GM12878 (cell line): ENCODE results near the gene TGM2. TPM values are rescaled to one million over a fixed set of nuclear protein-coding genes. Genes with fewer than 3 reads are reported as not detected.

ENCODE experiments used
- ATAC-seq: fragments of 200-7000 bp; cut with Tn5 transposase; 3 replicates; pipeline ENCODE4 v1.9.1; 2020; ENCODE audit warnings: mild to moderate bottlenecking, moderate library complexity
- BruUV-seq: library from RNA; stranded (reverse); fragments of 400-500 nt; replicated peaks from 2 replicates; lab custom pipeline; 2021; lab: Mats Ljungman, UMichigan
- CTCF ChIA-PET: fragments of 300-600 bp; sonication (Branson Sonifier 250); formaldehyde crosslinking; extraction: SDS; loops from one replicate; lab custom pipeline; 2021; ENCODE audit warnings: inconsistent platforms; lab: Yijun Ruan, JAX
- POLR2A ChIA-PET: fragments of 350-600 bp; formaldehyde crosslinking; extraction: SDS; loops from one replicate; lab custom pipeline; 2021; ENCODE audit warnings: inconsistent platforms; lab: Charles Lee
- RAD21 ChIA-PET: fragments of 300-600 bp; sonication (Branson Sonifier 250); formaldehyde crosslinking; loops from one replicate; lab custom pipeline; 2023; ENCODE audit warnings: antibody characterized with exemption; ENCODE audit not compliant: unreplicated experiment; lab: Charles Lee
- SMC1A ChIA-PET: fragments of 300-600 bp; sonication (Branson Sonifier 250); formaldehyde crosslinking; loops from one replicate; lab custom pipeline; 2023; ENCODE audit not compliant: unreplicated experiment, uncharacterized antibody; lab: Charles Lee
- DNase-seq: peaks from one replicate; pipeline ENCODE4 v3.0.0-alpha.2; 2011; ENCODE audit warnings: low read depth, low spot score
- FAIRE-seq: peaks from 3 replicates; lab custom pipeline; 2011; peaks lifted over from hg19 to GRCh38; lab: Jason Lieb, UNC
- H2AFZ ChIP-seq: 2 replicates; pipeline ENCODE4 v1.6.0; 2011; ENCODE audit warnings: low read depth, low read length, control low read depth; ENCODE audit not compliant: control insufficient read depth
- H3K27ac ChIP-seq: 2 replicates; pipeline ENCODE4 v1.5.1; 2011; ENCODE audit warnings: control low read depth; ENCODE audit not compliant: control insufficient read depth, insufficient read depth
- H3K27me3 ChIP-seq, 2 experiments: replicated peaks in 1 of 2; 2 replicates each; pipeline versions ENCODE4 v1.6.0 to v1.6.1; 2011; ENCODE audit warnings: low read length in 1 of 2; ENCODE audit not compliant: control insufficient read depth in 2 of 2, insufficient read depth in 2 of 2
- H3K36me3 ChIP-seq, 2 experiments: 2 replicates each; pipeline ENCODE4 v1.5.1; 2011; ENCODE audit warnings: low read length in 1 of 2; ENCODE audit not compliant: control insufficient read depth in 2 of 2, insufficient read depth in 2 of 2
- H3K4me1 ChIP-seq: 2 replicates; pipeline ENCODE4 v1.6.1; 2011; ENCODE audit warnings: mild to moderate bottlenecking, low read length, moderate library complexity, mixed read lengths; ENCODE audit not compliant: control insufficient read depth, insufficient read depth
- H3K4me2 ChIP-seq: 2 replicates; pipeline ENCODE4 v1.6.0; 2011; ENCODE audit warnings: control low read depth; ENCODE audit not compliant: control insufficient read depth, insufficient read depth
- H3K4me3 ChIP-seq: fragments of 200-600 bp; sonication (generic); 2 replicates; pipeline ENCODE4 v1.5.1; 2016
- H3K79me2 ChIP-seq: 2 replicates; pipeline ENCODE4 v1.6.0; 2011; ENCODE audit warnings: low read length; ENCODE audit not compliant: control insufficient read depth, insufficient read depth
- H3K9ac ChIP-seq: 2 replicates; pipeline ENCODE4 v1.8.0; 2011; ENCODE audit warnings: low read length, control low read depth, mixed read lengths; ENCODE audit not compliant: control insufficient read depth, insufficient read depth
- H3K9me3 ChIP-seq: replicated peaks from 3 replicates; pipeline ENCODE4 v1.5.1; 2011; ENCODE audit warnings: mild to moderate bottlenecking, low read length; ENCODE audit not compliant: control insufficient read depth, insufficient read depth
- H4K20me1 ChIP-seq: 2 replicates; pipeline ENCODE4 v1.6.0; 2011; ENCODE audit not compliant: control insufficient read depth, insufficient read depth
- FOXM1 ChIP-seq: IDR thresholded peaks from 2 replicates; pipeline ENCODE4 v1.6.1; 2012; ENCODE audit warnings: low read depth, mild to moderate bottlenecking, inconsistent platforms, low read length, moderate library complexity
- GABPA ChIP-seq: IDR thresholded peaks from 2 replicates; pipeline ENCODE4 v1.6.1; 2014; ENCODE audit warnings: antibody characterized with exemption, low read depth, mild to moderate bottlenecking, inconsistent platforms
- HSF1 ChIP-seq: fragments of 150-350 bp; IDR thresholded peaks from 2 replicates; pipeline ENCODE4 v1.6.1; 2014; ENCODE audit warnings: mild to moderate bottlenecking, low read depth, low read length
- IKZF1 ChIP-seq: fragments of 450-650 bp; conservative IDR thresholded peaks from 2 replicates; pipeline ENCODE4 v1.6.1; 2017; ENCODE audit warnings: antibody characterized with exemption, mild to moderate bottlenecking
- LARP7 ChIP-seq: fragments of 450-650 bp; IDR thresholded peaks from 2 replicates; pipeline ENCODE4 v1.6.1; 2017; ENCODE audit warnings: mild to moderate bottlenecking
- NR2F1 ChIP-seq: fragments of 450-650 bp; conservative IDR thresholded peaks from 2 replicates; pipeline ENCODE4 v1.6.1; 2017; ENCODE audit warnings: mild to moderate bottlenecking
- PAX8 ChIP-seq: fragments of 450-650 bp; IDR thresholded peaks from 2 replicates; pipeline ENCODE4 v1.6.1; 2017; ENCODE audit warnings: mild to moderate bottlenecking, moderate library complexity
- PBX3 ChIP-seq: IDR thresholded peaks from 2 replicates; pipeline ENCODE4 v1.6.1; 2011; ENCODE audit warnings: mild to moderate bottlenecking, low read depth, low read length, moderate library complexity; ENCODE audit not compliant: insufficient replicate concordance
- PML ChIP-seq: IDR thresholded peaks from 2 replicates; pipeline ENCODE4 v1.6.1; 2012; ENCODE audit warnings: low read length, inconsistent platforms
- POLR2AphosphoS5 ChIP-seq: IDR thresholded peaks from 2 replicates; pipeline ENCODE4 v1.6.1; 2011; ENCODE audit warnings: mild to moderate bottlenecking, low read length, inconsistent platforms
- SIX5 ChIP-seq: IDR thresholded peaks from 2 replicates; pipeline ENCODE4 v1.6.1; 2011; ENCODE audit warnings: mild to moderate bottlenecking, low read depth, low read length, moderate library complexity; ENCODE audit not compliant: severe bottlenecking
- SMAD1 ChIP-seq: fragments of 450-650 bp; IDR thresholded peaks from 2 replicates; pipeline ENCODE4 v1.6.1; 2018; ENCODE audit warnings: mild to moderate bottlenecking, low read depth; ENCODE audit not compliant: partially characterized antibody
- SMAD5 ChIP-seq: IDR thresholded peaks from 2 replicates; pipeline ENCODE4 v1.6.1; 2016; ENCODE audit warnings: antibody characterized with exemption, low read depth
- SMARCA5 ChIP-seq: fragments of 450-650 bp; IDR thresholded peaks from 2 replicates; pipeline ENCODE4 v1.6.1; 2017; ENCODE audit warnings: mild to moderate bottlenecking
- ZNF24 ChIP-seq: fragments of 450-650 bp; IDR thresholded peaks from 2 replicates; pipeline ENCODE4 v1.6.1; 2017; ENCODE audit warnings: antibody characterized with exemption, mild to moderate bottlenecking
- WGBS: methylation state at CpG from one replicate; pipeline ENCODE4 v1.1.6; 2016; ENCODE audit warnings: low lambda C conversion rate; ENCODE audit not compliant: insufficient replicate concordance, insufficient coverage; ENCODE audit errors: missing lambda C conversion rate; 5-methylcytosine and 5-hydroxymethylcytosine counted together
- in situ Hi-C: fragments of 300-500 bp; cut with MboI; formaldehyde crosslinking; loops from 9 replicates; pipeline ENCODE4 v1.14.3; 2018; ENCODE audit warnings: mixed read lengths
- intact Hi-C: fragments of 100-400 bp; cut with micrococcal nuclease; formaldehyde crosslinking; loops from one replicate; pipeline ENCODE4 v1.14.2; 2022; ENCODE audit not compliant: unreplicated experiment
- polyA plus RNA-seq, 11 experiments: library from polyadenylated mRNA; depleted of rRNA in 4 of 11; unstranded in 6 of 11; stranded (reverse) in 5 of 11; fragments of >200 nt; fragmentation: Nextera tagmentation in 4 of 11; fragmentation: Illumina TruSeq in 1 of 11; extraction: Ambion mirVana in 4 of 11; extraction: Trizol in 1 of 11; gene quantifications; 1 replicate in 1 of 11; 2 replicates in 10 of 11; pipeline versions ENCODE4 v1.2.1 to v1.2.3, GENCODE V29; 2011 to 2016; ENCODE audit warnings: inconsistent platforms in 2 of 11, missing spikeins in 2 of 11, low read depth in 1 of 11
- total RNA-seq, 4 experiments: library from RNA; depleted of rRNA in 3 of 4; stranded (reverse); fragments of >200 nt in 3 of 4; fragmentation: Illumina TruSeq in 1 of 4; extraction: Trizol in 1 of 4; gene quantifications; 2 replicates each; pipeline versions ENCODE4 v1.2.1 to v1.2.3, GENCODE V29; 2013 to 2021

TGM2 gene
- total and polyA plus RNA-seq, 10 of the 15 experiments (the other 5 are each of a cell fraction or from before 2014, with no cell fraction given) = 0.11 to 1.9 (median 0.51) TPM

DNA sequence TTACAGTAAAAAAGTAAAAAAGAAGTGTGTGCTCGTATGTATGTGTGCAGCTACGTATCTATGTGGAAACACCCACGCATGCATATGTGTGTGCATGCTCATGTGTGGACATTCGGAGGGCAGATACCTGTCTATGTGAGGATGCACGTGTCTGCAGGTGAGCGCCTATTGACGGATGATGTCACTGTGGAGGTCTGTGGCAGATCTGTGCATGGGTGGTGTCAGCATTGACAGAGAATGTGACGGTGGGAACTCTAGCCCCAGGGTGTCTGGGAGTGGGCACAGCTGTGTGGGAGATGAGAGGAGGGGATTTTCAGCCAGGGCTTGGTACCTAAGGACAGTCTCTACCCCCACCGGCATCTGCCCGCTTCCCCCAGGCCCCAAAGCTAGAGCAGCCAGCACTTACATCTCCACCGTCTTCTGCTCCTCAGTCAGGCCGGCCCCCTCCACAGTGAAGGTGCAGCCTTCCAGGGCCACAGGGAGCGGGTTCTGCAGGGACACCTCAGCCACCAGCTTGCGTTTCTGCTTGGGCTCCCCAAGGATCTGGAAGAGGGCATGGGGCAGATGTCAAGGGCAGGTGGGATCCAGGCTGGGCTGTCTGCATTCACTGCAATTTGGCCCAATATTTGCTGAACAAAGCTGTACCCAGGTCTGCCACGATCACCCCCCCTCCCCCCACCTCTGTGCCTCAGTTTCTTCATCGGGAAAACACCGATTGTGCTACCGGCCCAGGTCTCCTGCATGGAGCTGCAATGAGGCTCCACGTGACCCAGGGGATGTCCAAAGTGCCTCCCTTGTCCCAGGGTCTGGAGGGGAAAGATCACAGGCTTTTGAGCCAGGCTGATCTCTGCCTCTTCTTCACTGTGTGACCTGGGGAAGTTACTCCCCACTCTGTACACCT is 34.1 kb downstream of the TGM2 start:
- H3K4me1 ChIP-seq = no peaks in the 10 kb centered on the region
- no peaks in the 10 kb centered on the region for H4K20me1 ChIP-seq
- intact Hi-C loops (no loop called here), in situ Hi-C loops (no loop called here)
- POLR2A ChIA-PET = no interaction called here
- H3K27me3 ChIP-seq = no peaks in the 10 kb centered on the region
- H3K9ac ChIP-seq = no peak overlapping the region
- no peaks in the 10 kb centered on the region for H3K9me3 ChIP-seq
- CTCF ChIA-PET = interaction anchor here (1.1 kb wide), 1 partner anchor 24 kb away, joined by 3 read pairs; no protein-coding TSS in a partner anchor
- SMC1A ChIA-PET = interaction anchor here (0.6 to 1.1 kb wide), 2 partner anchors 32 to 1395 kb away, joined by 4 read pairs; no protein-coding TSS in a partner anchor
- H2AFZ ChIP-seq = no peak overlapping the region
- H3K79me2 ChIP-seq = no peaks in the 10 kb centered on the region
- ATAC-seq (no peak), FAIRE-seq (no peak), DNase-seq (no peak)
- RAD21 ChIA-PET = no interaction called here
- H3K4me2 ChIP-seq = no peak overlapping the region
- H3K27ac ChIP-seq = no peak overlapping the region
- no TSS peak for BruUV-seq
- 79% methylated on average over 18 of the region's 19 CpGs for WGBS
- H3K4me3 ChIP-seq = no peak overlapping the region
- no peaks in the 10 kb centered on the region for H3K36me3 ChIP-seq
- no peak for TF ChIP-seq SMAD5
- TF ChIP-seq POLR2AphosphoS5 = no peak
- no peak for TF ChIP-seq PAX8
- no peak for TF ChIP-seq LARP7
- no peak for TF ChIP-seq PML
- TF ChIP-seq ZNF24 = no peak
- no peak for TF ChIP-seq SIX5
- TF ChIP-seq SMARCA5 = no peak
- no peak for TF ChIP-seq HSF1
- no peak for TF ChIP-seq SMAD1
- TF ChIP-seq FOXM1 = no peak
- TF ChIP-seq NR2F1 = no peak
- TF ChIP-seq PBX3 = no peak
- TF ChIP-seq GABPA = no peak
- TF ChIP-seq IKZF1 = no peak
